Liver (tissue), 9 donors: ENCODE measurements around the gene NEDD4. TPM values are rescaled to one million over a fixed set of nuclear protein-coding genes. Genes with fewer than 3 reads are reported as not detected.
"Not testable (repeated sequence)": the region's sequence is repeated elsewhere in the genome, so short reads cannot be mapped to it uniquely, and the experiment has no call there.

Experiments used
- DNase-seq: peaks from one replicate; pipeline ENCODE4 v3.0.0-alpha.2; 2017; ENCODE audit warnings: low spot score
- H3K27ac ChIP-seq, 2 donors: one replicate each; pipeline ENCODE4 v1.7.0; 2013; ENCODE audit warnings: inconsistent platforms in 2 of 2, low read length in 2 of 2, control low read depth in 1 of 2, low read depth in 1 of 2, mild to moderate bottlenecking in 1 of 2
- H3K27me3 ChIP-seq, 4 donors: one replicate each; pipeline versions ENCODE4 v1.6.1 to v1.7.0; 2013; ENCODE audit warnings: low read length in 3 of 4, inconsistent platforms in 1 of 4, mild to moderate bottlenecking in 1 of 4, moderate library complexity in 1 of 4; ENCODE audit not compliant: control insufficient read depth in 4 of 4, insufficient read depth in 4 of 4
- H3K36me3 ChIP-seq, 4 donors: one replicate each; pipeline versions ENCODE4 v1.6.1 to v1.7.0; 2013; ENCODE audit warnings: low read length in 3 of 4, mild to moderate bottlenecking in 3 of 4, low read depth in 1 of 4, moderate library complexity in 1 of 4; ENCODE audit not compliant: control insufficient read depth in 4 of 4, insufficient read depth in 3 of 4
- H3K4me1 ChIP-seq, 4 donors: one replicate each; pipeline versions ENCODE4 v1.6.1 to v1.7.0; 2013; ENCODE audit warnings: low read length in 3 of 4, mild to moderate bottlenecking in 3 of 4, moderate library complexity in 1 of 4; ENCODE audit not compliant: control insufficient read depth in 4 of 4, insufficient read depth in 4 of 4
- H3K4me3 ChIP-seq, 3 donors: one replicate each; pipeline versions ENCODE4 v1.6.1 to v1.7.0; 2013; ENCODE audit warnings: low read length in 3 of 3, control low read depth in 1 of 3, low read depth in 1 of 3, mild to moderate bottlenecking in 1 of 3
- H3K9ac ChIP-seq, 2 donors: one replicate each; pipeline ENCODE4 v1.7.0; 2013; ENCODE audit warnings: low read length in 2 of 2, mild to moderate bottlenecking in 2 of 2, moderate library complexity in 2 of 2, control low read depth in 1 of 2, low read depth in 1 of 2
- H3K9me3 ChIP-seq, 4 donors: one replicate each; pipeline versions ENCODE4 v1.6.1 to v1.7.0; 2013; ENCODE audit warnings: low read length in 3 of 4; ENCODE audit not compliant: control insufficient read depth in 4 of 4
- ATF3 ChIP-seq: IDR thresholded peaks from 2 replicates; pipeline ENCODE4 v1.6.1; 2016; ENCODE audit warnings: antibody characterized with exemption
- CTCF ChIP-seq: fragments of 150-350 bp; IDR thresholded peaks from 2 replicates; pipeline ENCODE4 v1.5.1; 2017; ENCODE audit warnings: improper control_type of control experiment, low read depth, low read length; ENCODE audit not compliant: missing input control
- EGR1 ChIP-seq, 2 donors: IDR thresholded peaks; 2 replicates each; pipeline ENCODE4 v1.6.1; 2016 to 2018; ENCODE audit warnings: antibody characterized with exemption in 2 of 2, low read depth in 2 of 2
- FOXA2 ChIP-seq: IDR thresholded peaks from 2 replicates; pipeline ENCODE4 v1.6.1; 2016; ENCODE audit warnings: antibody characterized with exemption
- GABPA ChIP-seq, 2 donors: IDR thresholded peaks in 1 of 2; conservative IDR thresholded peaks in 1 of 2; 2 replicates each; pipeline ENCODE4 v1.6.1; 2016; ENCODE audit warnings: antibody characterized with exemption in 2 of 2, mild to moderate bottlenecking in 1 of 2, moderate library complexity in 1 of 2
- HNF4A ChIP-seq, 2 donors: conservative IDR thresholded peaks; 2 replicates each; pipeline ENCODE4 v1.6.1; 2016; ENCODE audit warnings: antibody characterized with exemption in 2 of 2, mild to moderate bottlenecking in 2 of 2
- HNF4G ChIP-seq: IDR thresholded peaks from 2 replicates; pipeline ENCODE4 v1.6.1; 2016; ENCODE audit warnings: antibody characterized with exemption
- JUND ChIP-seq, 2 donors: IDR thresholded peaks; 2 replicates each; pipeline ENCODE4 v1.6.1; 2016; ENCODE audit warnings: antibody characterized with exemption in 2 of 2
- MAX ChIP-seq: IDR thresholded peaks from 2 replicates; pipeline ENCODE4 v1.6.1; 2016; ENCODE audit warnings: antibody characterized with exemption
- NR2F2 ChIP-seq: IDR thresholded peaks from 2 replicates; pipeline ENCODE4 v1.6.1; 2016; ENCODE audit warnings: antibody characterized with exemption
- RAD21 ChIP-seq, 2 donors: IDR thresholded peaks; 2 replicates each; pipeline ENCODE4 v1.6.1; 2016; ENCODE audit warnings: antibody characterized with exemption in 2 of 2, mild to moderate bottlenecking in 2 of 2
- RXRA ChIP-seq, 2 donors: IDR thresholded peaks; 2 replicates each; pipeline ENCODE4 v1.6.1; 2017 to 2018; ENCODE audit warnings: antibody characterized with exemption in 2 of 2, mild to moderate bottlenecking in 1 of 2
- SP1 ChIP-seq: IDR thresholded peaks from 2 replicates; pipeline ENCODE4 v1.6.1; 2018; ENCODE audit warnings: antibody characterized with exemption, mild to moderate bottlenecking
- YY1 ChIP-seq: IDR thresholded peaks from 2 replicates; pipeline ENCODE4 v1.6.1; 2016; ENCODE audit warnings: antibody characterized with exemption, mild to moderate bottlenecking
- WGBS: extraction: QIAGEN DNeasy Blood & Tissue Kit; methylation state at CpG from one replicate; pipeline ENCODE4 v1.1.7; 2013; 5-methylcytosine and 5-hydroxymethylcytosine counted together
- polyA plus RNA-seq, 2 donors: library from polyadenylated mRNA; stranded (reverse) in 1 of 2; unstranded in 1 of 2; fragments of 200-250 nt in 1 of 2; fragments of >200 nt in 1 of 2; fragmentation: Nextera tagmentation in 1 of 2; extraction: Ambion mirVana in 1 of 2; gene quantifications; one replicate each; pipeline versions ENCODE4 v1.2.1 to v1.2.3, GENCODE V29; 2013 to 2015
- total RNA-seq, 2 donors: library from RNA; depleted of rRNA; stranded (reverse); fragments of >200 nt; gene quantifications; one replicate each; pipeline ENCODE4 v1.2.3, GENCODE V29; 2014
- TF ChIP-seq, protein P1 (sequence below): IDR thresholded peaks from 2 replicates; pipeline ENCODE4 v1.6.1; 2016; ENCODE audit warnings: antibody characterized with exemption
- donor health status: healthy.
- donor health status: healthy.
- donor health status: healthy.
- donor health status: healthy.
- donor health status: healthy.

Gene NEDD4
- total and polyA plus RNA-seq, 4 donors = 9.1 to 17.5 (median 12.4) TPM

GRCh38 chr15:55858661-55859060 lies 134.8 kb downstream of the NEDD4 start:
- WGBS = 88% methylated on average over 4 of the region's 4 CpGs
- TF ChIP-seq GABPA (IDR thresholded peaks at IDR 0.05 in 1 of 2, conservative IDR thresholded peaks at IDR 0.05 in 1 of 2) (no peak), HNF4A (conservative IDR thresholded peaks at IDR 0.05) (no peak)

GRCh38 chr15:55856506-55857164 lies 136.8 kb downstream of the NEDD4 start:
- H3K27me3 ChIP-seq = no peaks in the 10 kb centered on the region
- WGBS = 80% methylated on average over 4 of the region's 4 CpGs
- no peak for DNase-seq
- TF ChIP-seq HNF4A (conservative IDR thresholded peaks at IDR 0.05) (no peak), YY1 (no peak), RXRA (IDR thresholded peaks at IDR 0.05) (no peak)
- no peaks in the 10 kb centered on the region for H3K4me1 ChIP-seq
- no peaks in the 10 kb centered on the region for H3K9me3 ChIP-seq
- no peak overlapping the region for H3K4me3 ChIP-seq
- no peak overlapping the region for H3K9ac ChIP-seq
- peaks cover 5 to 43% (median 37%) of the 10 kb centered on the region in 4 donors for H3K36me3 ChIP-seq
- no peak overlapping the region for H3K27ac ChIP-seq

More at GRCh38 chr15:55858661-55859060, 134.8 kb downstream of the NEDD4 start:
- no peak overlapping the region for H3K27ac ChIP-seq
- no peak overlapping the region for H3K9ac ChIP-seq
- DNase-seq = no peak
- H3K9me3 ChIP-seq = no peaks in the 10 kb centered on the region
- no peaks in the 10 kb centered on the region for H3K4me1 ChIP-seq
- peaks cover 5 to 44% (median 41%) of the 10 kb centered on the region in 4 donors for H3K36me3 ChIP-seq
- H3K27me3 ChIP-seq = no peaks in the 10 kb centered on the region
- H3K4me3 ChIP-seq = no peak overlapping the region

DNA sequence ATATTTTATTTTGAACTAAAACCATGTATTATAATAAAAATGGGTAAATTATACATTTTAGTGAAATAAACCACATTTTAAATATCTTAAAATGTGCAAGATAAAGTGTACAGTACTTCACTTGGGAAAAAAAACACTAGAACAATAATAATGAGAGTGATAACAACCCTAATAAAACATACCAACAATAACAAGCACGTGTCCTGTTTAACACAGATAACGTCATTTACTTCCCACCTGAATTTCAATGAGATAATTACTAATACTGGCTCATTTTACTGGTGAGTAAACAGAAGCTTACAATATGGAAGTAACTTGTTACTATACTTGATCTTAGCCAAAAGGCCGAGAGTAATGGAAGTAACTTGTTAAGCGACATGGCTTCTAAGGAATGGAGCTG lies 140.3 kb downstream of the NEDD4 start:
- Histone ChIP-seq H3K9me3 (no peaks in the 10 kb centered on the region), H3K27ac (no peak overlapping the region), H3K27me3 (no peaks in the 10 kb centered on the region), H3K4me1 (no peaks in the 10 kb centered on the region), H3K36me3 (peaks cover 4 to 39% (median 30%) of the 10 kb centered on the region in 4 donors), H3K4me3 (no peak overlapping the region), H3K9ac (no peak overlapping the region)
- TF ChIP-seq YY1 = no peak
- TF ChIP-seq HNF4G = no peak
- TF ChIP-seq ATF3 = no peak
- TF ChIP-seq RAD21 (IDR thresholded peaks at IDR 0.05) = no peak
- no peak for TF ChIP-seq JUND (IDR thresholded peaks at IDR 0.05)
- no peak for DNase-seq
- WGBS = 90% methylated on average over 4 of the region's 4 CpGs

- no peaks in the 10 kb centered on the region for H3K4me1 ChIP-seq
- H3K27ac ChIP-seq = no peak overlapping the region
- peak; percentile 37 for DNase-seq
- WGBS = 55% methylated on average over 5 of the region's 5 CpGs
- H3K27me3 ChIP-seq = no peaks in the 10 kb centered on the region
- no peak overlapping the region for H3K9ac ChIP-seq
- TF ChIP-seq, protein P1, sequence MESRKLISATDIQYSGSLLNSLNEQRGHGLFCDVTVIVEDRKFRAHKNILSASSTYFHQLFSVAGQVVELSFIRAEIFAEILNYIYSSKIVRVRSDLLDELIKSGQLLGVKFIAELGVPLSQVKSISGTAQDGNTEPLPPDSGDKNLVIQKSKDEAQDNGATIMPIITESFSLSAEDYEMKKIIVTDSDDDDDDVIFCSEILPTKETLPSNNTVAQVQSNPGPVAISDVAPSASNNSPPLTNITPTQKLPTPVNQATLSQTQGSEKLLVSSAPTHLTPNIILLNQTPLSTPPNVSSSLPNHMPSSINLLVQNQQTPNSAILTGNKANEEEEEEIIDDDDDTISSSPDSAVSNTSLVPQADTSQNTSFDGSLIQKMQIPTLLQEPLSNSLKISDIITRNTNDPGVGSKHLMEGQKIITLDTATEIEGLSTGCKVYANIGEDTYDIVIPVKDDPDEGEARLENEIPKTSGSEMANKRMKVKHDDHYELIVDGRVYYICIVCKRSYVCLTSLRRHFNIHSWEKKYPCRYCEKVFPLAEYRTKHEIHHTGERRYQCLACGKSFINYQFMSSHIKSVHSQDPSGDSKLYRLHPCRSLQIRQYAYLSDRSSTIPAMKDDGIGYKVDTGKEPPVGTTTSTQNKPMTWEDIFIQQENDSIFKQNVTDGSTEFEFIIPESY = no peak
- TF ChIP-seq YY1 (no peak), EGR1 (IDR thresholded peaks at IDR 0.05; ENCODE audit: low read depth in 2 of 2) (no peak), GABPA (IDR thresholded peaks at IDR 0.05 in 1 of 2, conservative IDR thresholded peaks at IDR 0.05 in 1 of 2) (no peak), FOXA2 (no peak), RAD21 (IDR thresholded peaks at IDR 0.05) (peak; percentile 72 to 84), HNF4A (conservative IDR thresholded peaks at IDR 0.05) (no peak), NR2F2 (no peak), JUND (IDR thresholded peaks at IDR 0.05) (no peak), MAX (no peak), SP1 (no peak), CTCF (peak; percentile 82)
- peaks cover 7 to 30% (median 25%) of the 10 kb centered on the region in 4 donors for H3K36me3 ChIP-seq
- no peaks in the 10 kb centered on the region for H3K9me3 ChIP-seq
- no peak overlapping the region for H3K4me3 ChIP-seq
These were observed 147.2 kb downstream of the NEDD4 start for GRCh38 chr15:55846116-55846707.

DNA sequence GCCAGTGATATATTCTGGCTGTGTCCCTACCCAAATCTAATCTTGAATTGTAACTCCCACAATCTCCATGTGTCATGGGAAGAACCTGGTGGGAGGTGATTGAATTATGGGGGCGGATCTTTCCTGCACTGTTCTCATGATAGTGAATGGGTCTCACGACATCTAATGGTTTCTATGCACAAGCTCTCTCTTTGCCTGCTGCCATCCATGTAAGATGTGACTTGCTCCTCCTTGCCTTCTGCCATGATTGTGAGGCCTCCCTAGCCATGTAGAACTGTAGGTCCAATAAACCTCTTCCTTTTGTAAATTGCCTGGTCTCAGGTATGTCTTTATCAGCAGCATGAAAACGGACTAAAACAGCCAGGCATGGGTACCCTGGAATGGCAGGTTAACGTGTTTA lies 150.5 kb downstream of the NEDD4 start:
- peaks cover 6 to 27% (median 22%) of the 10 kb centered on the region in 4 donors for H3K36me3 ChIP-seq
- H3K4me3 ChIP-seq, H3K4me1 ChIP-seq, H3K9ac ChIP-seq, DNase-seq, H3K27ac ChIP-seq, H3K9me3 ChIP-seq, H3K27me3 ChIP-seq: not testable (repeated sequence)
- WGBS = 97% methylated on average over 4 of the region's 4 CpGs
